ENCODE data around the gene CD19. TPM values are rescaled to one million over a fixed set of nuclear protein-coding genes. Genes with fewer than 3 reads are reported as not detected.
"Not testable (repeated sequence)": the region's sequence is repeated elsewhere in the genome, so short reads cannot be mapped to it uniquely, and the experiment has no call there.

Gene CD19
- total RNA-seq: not detected in 2 replicates

DNA sequence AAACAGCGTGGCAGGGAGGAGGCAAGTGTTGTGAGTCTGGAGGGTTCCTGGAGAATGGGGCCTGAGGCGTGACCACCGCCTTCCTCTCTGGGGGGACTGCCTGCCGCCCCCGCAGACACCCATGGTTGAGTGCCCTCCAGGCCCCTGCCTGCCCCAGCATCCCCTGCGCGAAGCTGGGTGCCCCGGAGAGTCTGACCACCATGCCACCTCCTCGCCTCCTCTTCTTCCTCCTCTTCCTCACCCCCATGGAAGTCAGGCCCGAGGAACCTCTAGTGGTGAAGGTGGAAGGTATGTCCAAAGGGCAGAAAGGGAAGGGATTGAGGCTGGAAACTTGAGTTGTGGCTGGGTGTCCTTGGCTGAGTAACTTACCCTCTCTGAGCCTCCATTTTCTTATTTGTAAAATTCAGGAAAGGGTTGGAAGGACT is at the start of gene CD19:
CD19 (plus strand) TSS at position 171 of the 425 bp plus-strand sequence; CDS start at position 201, 30 bp downstream.
- DNase-seq (ENCODE audit: extremely low read depth, low read depth, low spot score): no peak

DNA sequence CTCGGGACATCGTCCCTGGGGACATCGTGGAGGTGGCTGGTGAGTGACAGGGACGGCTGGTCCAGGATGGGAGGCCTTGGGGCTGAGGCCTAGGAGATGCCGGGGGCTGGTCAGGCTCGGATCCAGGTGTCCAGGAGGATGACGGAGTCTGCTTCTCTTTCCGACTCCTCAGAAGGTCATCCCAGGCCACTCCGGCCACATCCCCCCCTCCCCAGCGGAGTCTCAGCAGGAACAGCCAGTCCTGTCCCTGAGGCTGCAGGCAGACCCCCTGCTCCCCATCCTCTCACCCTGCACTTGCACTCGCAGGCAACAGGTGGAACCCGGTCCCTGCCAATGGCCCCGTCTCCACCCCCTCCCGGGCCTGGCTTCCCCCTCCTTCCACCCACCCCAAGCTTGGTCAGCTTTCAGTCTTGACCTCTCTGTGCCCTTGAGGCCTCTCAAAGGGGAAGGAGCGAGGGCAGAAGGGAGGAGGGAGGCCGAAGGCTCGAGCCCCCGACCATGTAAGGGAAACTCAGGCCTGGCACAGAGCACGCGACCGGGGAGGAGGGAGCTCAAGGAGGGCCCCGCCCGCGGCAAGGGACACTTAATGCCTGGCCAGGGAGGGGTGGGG is 49.1 kb upstream of the CD19 start:
- no peak for DNase-seq (ENCODE audit: extremely low read depth, low read depth, low spot score)

DNA sequence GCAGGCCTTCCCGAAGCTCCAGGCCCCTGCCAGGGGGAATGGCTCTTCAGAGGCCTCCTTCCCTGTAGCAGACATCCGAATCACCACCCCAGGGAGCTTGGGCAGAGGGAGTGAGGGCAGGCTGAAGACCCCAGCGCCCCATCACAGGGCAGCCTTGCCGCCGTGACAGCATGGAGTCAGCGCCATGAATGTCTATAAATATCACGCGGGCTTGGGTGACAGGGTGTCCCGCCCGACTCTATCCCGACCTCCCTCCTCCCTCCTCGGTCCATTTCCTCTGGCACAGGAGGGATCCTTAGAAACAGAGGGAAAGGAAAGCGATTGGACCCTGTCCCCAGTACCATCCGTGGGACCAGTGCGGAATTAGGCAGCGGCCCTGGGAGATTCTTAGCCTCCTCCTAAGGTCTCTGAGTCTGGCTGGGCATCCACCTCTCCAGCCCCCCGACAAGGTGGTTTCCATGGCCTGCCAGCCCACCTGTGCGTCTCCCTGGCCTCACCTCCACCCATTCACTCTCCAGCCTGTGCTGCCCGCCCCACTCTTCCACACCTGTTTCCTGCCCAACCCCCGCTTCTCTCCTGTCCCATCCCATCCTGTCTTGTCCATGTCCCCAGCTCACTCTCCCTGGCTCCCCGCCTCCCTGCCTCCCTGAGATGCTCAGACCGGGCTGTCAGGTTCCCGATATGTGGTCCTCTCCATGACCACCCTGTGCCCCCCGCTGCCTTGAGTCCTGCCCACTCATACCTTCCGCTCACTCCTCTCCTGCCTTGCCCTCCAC is 48.4 kb upstream of the CD19 start:
- no peak for DNase-seq (ENCODE audit: extremely low read depth, low read depth, low spot score)

DNA sequence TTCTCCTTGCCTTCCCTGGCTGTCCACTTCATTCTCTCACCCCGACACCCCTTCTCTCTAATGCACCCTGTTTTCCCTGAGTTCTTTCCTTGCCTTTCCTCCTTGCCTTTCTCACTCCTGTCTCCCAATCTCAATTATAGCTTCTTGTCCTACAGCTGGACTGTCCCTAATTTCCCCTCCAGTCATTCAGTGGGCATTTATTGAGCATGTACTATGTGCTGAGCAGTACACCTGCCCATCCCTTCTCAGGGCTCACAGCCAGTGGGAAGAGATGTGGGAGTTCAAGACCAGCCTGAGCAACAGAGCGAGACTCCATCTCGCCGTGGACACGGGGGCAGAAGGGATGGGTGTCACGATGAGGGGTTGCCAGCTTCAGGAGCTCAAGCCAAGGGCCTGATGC is 47.7 kb upstream of the CD19 start:
- no peak for DNase-seq (ENCODE audit: extremely low read depth, low read depth, low spot score)

GRCh38 chr16:28886945-28887344 is 44.8 kb upstream of the CD19 start:
- no peak for DNase-seq (ENCODE audit: extremely low read depth, low read depth, low spot score)

DNA sequence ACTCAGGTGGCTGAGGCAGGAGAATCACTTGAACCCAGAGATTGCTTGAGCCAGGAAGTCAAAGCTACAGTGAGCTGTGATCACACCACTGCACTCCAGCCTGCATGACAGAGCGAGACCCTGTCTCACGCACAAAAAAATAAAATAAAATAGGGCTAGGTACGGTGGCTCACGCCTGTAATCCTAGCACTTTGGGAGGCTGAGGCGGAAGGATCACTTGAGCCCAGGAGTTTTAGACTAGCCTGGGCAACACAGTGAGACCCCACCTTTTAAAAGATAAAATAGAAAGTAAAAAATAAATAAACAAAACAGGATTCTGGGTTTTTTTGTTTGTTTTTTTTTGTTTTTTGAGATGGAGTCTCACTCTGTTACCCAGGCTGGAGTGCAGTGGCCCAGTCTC is 41.4 kb upstream of the CD19 start:
- not testable (repeated sequence) for DNase-seq (ENCODE audit: extremely low read depth, low read depth, low spot score)

DNA sequence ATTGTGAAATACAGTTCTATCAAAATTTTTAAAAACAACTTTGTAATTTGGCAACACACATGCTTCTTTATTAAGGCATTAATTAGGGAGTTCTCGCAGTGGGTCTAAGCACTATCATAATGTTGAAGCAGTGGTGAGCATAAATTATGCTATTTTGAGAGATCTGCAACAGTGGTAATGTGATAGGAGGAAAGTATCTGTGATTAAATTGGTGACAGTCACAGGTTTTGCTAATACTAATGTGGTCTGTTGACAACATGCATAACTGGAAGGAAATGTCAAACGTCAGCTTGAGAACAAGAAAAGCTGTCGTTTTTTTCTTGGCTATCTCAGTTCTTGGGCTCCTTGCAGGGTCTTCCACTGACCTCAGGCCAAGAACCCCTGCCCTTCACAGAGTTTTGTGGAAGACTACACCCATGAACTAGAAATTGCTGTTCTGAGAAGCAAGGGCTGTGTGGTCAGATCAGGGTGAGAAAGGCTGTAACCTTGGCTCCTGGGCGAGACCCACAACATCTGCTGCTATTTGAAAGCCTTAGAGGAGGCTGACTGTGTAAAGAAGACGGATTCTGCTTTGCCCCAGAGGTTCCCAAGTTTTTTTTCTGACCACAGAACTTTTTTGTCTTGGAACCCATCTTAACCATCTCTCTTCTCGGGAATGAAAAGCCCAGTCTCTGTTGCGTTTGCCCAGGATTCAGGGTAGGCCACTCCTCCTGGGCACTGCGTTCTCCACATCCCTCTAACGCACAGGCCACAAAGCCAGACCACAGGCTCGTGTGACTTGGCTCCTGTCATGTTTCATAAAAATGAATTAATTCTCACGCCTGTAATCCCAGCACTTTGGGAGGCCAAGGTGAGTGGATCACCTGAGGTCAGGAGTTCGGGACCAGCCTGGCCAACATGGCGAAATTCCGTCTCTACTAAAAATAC is 39.5 kb upstream of the CD19 start:
- no peak for DNase-seq (ENCODE audit: extremely low read depth, low read depth, low spot score)

DNA sequence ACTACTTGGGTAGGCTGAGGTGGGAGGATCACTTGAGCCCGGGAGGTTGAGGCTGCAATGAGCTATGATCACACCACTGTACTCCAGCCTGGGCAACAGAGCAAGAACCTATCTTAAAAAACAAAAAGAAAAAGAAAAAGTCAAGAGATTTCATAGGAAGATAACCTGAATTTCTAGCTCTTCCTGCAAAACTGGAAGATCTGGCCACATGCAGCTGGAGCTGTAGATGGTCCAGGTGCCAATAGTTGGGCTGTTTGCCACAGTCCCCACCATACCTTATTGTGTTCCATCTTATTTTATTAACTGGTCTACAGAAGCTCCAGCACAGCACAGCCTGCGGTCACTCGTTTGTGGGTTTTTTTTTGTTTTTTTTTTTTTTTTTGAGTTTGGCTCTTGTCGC is 38.5 kb upstream of the CD19 start:
- DNase-seq (ENCODE audit: extremely low read depth, low read depth, low spot score): no peak

DNA sequence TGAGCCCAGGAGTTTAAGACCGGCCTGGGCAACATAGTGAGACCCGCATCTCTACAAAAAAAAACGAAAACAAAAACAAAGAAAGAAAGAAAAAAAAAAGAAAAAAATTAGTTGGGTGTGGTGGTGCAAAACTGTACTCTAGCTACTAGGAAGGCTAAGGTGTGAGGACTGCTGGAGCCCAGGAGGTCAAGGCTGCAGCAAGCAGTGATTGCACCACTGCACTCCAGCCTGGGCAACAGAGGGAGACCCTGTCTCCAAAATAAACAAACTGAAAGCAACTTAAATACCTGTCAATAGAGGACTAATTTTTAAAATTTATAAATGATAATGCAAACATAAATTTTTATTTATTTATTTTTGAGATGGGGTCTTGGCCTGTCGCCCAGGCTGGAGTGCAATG is 36.2 kb upstream of the CD19 start:
- DNase-seq (ENCODE audit: extremely low read depth, low read depth, low spot score): no peak

DNA sequence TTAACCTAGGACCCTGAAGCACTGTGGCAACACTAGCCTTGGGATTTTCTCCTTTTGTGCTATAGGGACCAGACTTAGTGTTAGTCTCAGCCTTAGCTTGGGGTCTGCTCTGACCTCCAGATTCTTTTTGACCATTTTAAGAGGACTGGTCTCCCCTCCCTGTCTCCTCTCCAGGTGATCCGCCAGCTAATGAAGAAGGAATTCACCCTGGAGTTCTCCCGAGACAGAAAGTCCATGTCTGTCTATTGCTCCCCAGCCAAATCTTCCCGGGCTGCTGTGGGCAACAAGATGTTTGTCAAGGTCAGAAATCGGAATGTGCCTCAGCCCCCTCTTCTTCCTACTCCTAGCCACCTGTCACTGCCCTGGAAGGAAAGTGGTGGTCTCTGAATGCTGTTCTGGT is 33.9 kb upstream of the CD19 start:
- no peak for DNase-seq (ENCODE audit: extremely low read depth, low read depth, low spot score)

DNA sequence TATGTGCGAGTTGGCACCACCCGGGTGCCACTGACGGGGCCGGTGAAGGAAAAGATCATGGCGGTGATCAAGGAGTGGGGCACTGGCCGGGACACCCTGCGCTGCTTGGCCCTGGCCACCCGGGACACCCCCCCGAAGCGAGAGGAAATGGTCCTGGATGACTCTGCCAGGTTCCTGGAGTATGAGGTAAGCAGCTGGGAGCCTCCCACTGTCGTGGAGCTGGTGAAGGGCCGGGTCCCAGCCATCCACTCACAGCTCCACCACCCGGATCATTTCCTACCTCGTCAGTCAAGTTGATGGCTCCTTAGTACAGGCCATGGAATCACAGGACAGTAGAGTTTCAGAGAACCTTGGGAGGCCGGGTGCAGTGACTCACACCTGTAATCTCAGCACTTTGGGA is 33.5 kb upstream of the CD19 start:
- no peak for DNase-seq (ENCODE audit: extremely low read depth, low read depth, low spot score)

DNA sequence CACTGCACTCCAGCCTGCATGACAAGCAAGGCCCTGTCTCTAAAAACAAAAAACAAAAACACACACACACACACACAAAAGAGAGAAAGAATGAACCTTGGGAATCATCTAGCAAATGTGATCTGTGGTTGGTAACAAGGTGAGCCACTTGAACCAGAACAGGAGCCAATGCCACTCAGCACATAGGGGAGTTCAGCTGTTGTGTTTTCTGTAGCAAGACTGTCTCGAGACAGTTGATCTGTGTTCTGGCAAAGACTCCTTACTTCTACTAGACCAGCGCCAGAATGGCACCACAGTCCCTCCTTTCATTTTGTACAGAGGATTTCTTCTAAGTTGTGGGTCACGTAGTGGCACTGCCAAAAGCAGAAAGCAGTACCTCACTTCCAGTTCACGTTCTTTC is 32.8 kb upstream of the CD19 start:
- DNase-seq (ENCODE audit: extremely low read depth, low read depth, low spot score): no peak

DNA sequence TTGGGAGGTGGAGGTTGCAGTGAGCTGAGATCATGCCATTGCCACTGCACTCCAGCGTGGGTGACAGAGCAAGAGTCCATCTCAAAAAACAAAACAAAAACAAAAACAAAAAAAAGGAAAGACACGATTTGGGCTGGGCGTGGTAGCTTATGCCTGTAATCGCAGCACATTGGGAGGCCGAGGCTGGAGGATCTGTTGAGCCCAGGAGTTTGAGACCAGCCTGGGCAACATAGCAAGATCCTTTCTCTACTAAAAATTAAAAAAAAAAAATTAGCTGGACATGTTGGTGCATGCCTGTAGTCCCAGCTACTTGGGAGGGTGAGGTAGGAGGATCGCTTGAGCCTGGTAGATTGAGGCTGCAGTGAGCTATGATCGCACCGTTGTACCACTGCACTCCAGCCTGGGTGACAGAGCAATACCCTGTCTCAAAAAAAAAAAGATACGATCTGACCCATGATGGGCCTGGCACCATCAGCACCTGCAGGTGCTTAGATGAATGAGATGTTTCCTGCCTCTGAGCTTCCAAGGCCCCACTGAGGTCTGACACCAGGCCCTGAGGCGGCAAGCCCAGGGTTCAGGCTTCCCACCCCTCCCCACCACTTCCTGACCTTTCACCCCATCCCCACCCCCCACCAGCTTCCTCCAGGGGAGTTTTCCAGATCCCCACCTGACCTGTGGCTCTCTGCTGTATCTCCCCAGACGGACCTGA is 31.7 kb upstream of the CD19 start:
- no peak for DNase-seq (ENCODE audit: extremely low read depth, low read depth, low spot score)

DNA sequence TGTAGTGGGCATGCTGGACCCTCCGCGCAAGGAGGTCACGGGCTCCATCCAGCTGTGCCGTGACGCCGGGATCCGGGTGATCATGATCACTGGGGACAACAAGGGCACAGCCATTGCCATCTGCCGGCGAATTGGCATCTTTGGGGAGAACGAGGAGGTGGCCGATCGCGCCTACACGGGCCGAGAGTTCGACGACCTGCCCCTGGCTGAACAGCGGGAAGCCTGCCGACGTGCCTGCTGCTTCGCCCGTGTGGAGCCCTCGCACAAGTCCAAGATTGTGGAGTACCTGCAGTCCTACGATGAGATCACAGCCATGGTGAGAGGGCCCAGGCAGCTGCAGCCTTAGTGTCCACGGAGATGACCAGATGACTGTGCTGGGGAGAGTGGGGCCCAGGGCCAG is 31.2 kb upstream of the CD19 start:
- DNase-seq (ENCODE audit: extremely low read depth, low read depth, low spot score): no peak

- DNase-seq (ENCODE audit: extremely low read depth, low read depth, low spot score): no peak
Measured at GRCh38 chr16:28901862-28902261, 29.9 kb upstream of the CD19 start.

GRCh38 chr16:28902909-28903308 is 28.9 kb upstream of the CD19 start:
- DNase-seq (ENCODE audit: extremely low read depth, low read depth, low spot score): no peak

GRCh38 chr16:28903344-28904042 is 28.3 kb upstream of the CD19 start:
- no peak for DNase-seq (ENCODE audit: extremely low read depth, low read depth, low spot score)

DNA sequence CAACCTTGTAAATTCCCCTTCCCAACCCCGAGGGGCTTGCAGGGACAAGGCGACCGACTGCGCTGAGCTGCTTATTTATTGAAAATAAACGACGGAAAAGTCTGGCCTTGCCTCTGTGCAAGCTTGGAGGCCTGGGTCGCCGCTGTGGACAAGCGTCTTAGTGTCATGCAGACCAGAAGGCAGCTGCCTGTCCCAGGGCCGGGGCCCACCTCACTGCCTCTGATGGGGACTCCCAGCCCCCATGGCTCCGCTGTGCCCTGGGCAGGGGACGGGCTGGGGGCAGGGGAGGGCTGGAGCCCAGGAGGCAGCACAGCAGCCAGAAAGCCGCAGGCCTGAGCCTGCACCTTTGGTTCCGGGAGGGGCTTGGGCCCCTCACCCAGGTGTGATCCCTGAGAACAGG is 27.4 kb upstream of the CD19 start:
- no peak for DNase-seq (ENCODE audit: extremely low read depth, low read depth, low spot score)

DNA sequence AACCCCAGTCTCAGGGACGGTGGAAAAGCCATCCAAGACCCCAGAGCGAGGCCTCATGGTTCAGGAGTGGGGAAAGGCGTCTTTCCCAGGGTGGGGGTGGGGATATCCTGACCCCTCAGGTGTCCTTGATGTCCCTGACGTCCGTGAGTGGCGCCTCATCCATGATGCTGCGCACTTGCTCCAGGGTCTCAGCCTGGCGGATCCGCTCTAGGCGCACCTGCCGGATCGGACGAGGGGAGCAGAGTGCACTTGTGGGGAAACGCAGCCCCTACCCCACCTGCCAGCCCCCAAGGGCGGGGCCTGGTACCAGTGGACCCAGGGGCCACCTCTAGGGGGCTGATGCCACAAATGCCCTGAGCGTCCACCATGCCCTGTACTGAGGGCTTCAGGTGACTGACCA is 26.9 kb upstream of the CD19 start:
- no peak for DNase-seq (ENCODE audit: extremely low read depth, low read depth, low spot score)

- no peak for DNase-seq (ENCODE audit: extremely low read depth, low read depth, low spot score)
Measured at GRCh38 chr16:28905229-28905754, 26.5 kb upstream of the CD19 start.

All from glomerular endothelial cell (primary cell).